Activated CD4-positive, alpha-beta T cell treated with anti-CD3 and anti-CD28 coated beads, Interleukin-2, amount 50 U/mL, for 16 hours (primary cell): ENCODE data around the gene IL6R.
A peak's percentile ranks its signal among the peaks of the same experiment; 100 is the strongest.

Experiments
- DNase-seq: peaks from one replicate; pipeline ENCODE4 v3.0.0-alpha.2; 2020

The IL6R gene

DNA sequence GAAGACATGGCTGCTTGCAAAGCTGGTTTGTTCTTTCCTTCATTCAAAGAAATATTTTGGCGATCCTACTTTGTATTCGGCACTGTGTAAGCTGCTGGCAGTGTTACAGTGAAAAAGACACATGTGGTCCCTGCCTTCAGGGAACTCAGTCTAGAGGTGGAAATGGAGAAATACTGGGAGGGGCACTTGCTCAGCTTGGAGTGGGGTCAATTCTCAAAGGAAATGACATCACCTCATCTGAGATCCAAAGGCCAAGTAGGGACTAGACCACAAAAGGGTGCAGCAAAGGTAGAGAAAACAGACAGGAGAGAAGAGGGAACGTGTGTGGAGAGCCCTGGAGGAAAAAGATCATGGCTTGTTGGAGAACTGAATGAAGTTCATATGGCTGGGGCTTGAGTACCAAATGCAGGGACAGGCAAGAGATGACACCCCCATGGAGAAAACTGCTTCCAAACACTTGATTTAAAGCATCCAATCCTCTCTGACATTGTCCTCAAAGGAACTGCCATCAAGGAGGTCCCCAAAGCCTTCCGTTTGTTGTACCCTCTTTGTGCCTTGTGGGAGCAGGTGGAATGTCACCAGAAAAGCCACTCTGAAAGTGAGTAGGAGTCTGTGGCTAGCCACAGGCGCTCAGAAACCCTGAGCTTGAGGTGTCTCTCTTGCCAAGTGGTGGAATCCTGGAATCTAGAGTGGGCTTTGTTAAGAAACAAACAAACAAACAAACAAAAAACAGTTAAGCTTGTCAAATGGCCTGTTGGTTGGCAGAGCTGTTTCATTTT is 48.6 kb downstream of the IL6R start:
- DNase-seq: no peak

DNA sequence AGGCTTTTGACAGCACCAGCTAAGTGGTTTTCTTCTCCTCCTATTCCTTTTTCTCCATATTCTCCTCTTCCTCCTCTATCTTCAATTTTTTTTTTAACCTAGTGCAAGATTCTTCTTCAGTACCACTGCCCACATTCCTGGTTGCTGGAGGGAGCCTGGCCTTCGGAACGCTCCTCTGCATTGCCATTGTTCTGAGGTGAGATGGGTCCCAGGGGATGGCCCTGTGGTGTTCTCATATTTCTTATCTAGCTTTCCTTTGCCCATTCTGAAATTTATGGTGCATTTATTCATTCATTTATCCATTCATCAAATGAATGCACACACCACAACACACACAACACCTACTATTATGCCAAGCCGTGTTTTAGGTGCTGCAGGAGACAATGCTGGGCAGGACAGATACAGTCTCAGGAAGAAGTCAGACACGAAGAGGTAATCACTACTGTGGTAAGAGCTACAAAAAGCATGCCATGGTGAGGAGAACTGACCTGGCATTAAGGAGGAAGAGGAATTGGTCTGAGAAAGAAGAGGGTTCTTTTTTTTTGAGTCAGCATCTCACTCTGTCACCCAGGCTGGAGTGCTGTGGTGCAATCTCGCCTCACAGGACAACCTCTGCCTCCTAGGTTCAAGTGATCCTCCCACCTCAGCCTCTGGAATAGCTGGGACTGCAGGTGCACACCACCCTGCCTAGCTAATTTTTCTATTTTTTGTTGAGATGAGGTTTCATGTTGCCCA is 49.4 kb downstream of the IL6R start:
- DNase-seq: no peak

- no peak for DNase-seq
Observed at GRCh38 chr1:154456631-154457030, 51.5 kb downstream of the IL6R start.

GRCh38 chr1:154459080-154459479 is 53.9 kb downstream of the IL6R start:
- DNase-seq: no peak

GRCh38 chr1:154460695-154461260 is 55.6 kb downstream of the IL6R start:
- no peak for DNase-seq

GRCh38 chr1:154463512-154463990 is 58.4 kb downstream of the IL6R start:
- DNase-seq: peak; percentile 92

DNA sequence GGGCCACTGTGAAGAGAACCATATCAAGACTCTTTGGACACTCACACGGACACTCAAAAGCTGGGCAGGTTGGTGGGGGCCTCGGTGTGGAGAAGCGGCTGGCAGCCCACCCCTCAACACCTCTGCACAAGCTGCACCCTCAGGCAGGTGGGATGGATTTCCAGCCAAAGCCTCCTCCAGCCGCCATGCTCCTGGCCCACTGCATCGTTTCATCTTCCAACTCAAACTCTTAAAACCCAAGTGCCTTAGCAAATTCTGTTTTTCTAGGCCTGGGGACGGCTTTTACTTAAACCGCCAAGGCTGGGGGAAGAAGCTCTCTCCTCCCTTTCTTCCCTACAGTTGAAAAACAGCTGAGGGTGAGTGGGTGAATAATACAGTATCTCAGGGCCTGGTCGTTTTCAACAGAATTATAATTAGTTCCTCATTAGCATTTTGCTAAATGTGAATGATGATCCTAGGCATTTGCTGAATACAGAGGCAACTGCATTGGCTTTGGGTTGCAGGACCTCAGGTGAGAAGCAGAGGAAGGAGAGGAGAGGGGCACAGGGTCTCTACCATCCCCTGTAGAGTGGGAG is 60.6 kb downstream of the IL6R start:
- DNase-seq: no peak

DNA sequence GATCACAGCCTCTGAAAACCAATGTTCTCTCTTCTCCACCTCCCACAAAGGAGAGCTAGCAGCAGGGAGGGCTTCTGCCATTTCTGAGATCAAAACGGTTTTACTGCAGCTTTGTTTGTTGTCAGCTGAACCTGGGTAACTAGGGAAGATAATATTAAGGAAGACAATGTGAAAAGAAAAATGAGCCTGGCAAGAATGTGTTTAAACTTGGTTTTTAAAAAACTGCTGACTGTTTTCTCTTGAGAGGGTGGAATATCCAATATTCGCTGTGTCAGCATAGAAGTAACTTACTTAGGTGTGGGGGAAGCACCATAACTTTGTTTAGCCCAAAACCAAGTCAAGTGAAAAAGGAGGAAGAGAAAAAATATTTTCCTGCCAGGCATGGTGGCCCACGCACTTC is 61.1 kb downstream of the IL6R start:
- DNase-seq: no peak

GRCh38 chr1:154466921-154467417 is 61.8 kb downstream of the IL6R start:
- DNase-seq: peak; percentile 35

DNA sequence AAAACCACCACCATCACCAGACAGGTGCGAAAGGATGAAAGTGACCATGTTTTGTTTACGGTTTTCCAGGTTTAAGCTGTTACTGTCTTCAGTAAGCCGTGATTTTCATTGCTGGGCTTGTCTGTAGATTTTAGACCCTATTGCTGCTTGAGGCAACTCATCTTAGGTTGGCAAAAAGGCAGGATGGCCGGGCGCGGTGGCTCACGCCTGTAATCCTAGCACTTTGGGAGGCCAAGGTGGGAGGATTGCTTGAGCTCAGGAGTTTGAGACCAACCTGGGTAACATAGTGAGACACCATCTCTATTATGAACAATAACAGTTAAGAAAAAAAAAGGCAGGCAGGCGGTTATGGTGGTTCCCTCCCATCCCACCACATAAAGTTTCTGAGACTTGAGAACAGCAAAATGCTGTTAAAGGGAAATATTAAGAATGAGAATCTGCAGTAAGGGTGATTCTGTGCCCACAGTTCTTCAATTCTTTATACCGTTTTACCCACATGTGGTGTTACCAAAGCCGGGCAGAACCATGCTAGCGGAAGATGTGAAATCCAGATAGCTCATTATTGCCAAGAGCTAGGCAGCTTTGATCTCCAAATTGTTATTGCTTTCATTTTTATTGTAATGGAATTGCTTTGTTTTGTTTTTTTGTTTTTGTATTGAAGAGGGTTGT is 62.4 kb downstream of the IL6R start:
- peak; percentile 67 for DNase-seq

DNA sequence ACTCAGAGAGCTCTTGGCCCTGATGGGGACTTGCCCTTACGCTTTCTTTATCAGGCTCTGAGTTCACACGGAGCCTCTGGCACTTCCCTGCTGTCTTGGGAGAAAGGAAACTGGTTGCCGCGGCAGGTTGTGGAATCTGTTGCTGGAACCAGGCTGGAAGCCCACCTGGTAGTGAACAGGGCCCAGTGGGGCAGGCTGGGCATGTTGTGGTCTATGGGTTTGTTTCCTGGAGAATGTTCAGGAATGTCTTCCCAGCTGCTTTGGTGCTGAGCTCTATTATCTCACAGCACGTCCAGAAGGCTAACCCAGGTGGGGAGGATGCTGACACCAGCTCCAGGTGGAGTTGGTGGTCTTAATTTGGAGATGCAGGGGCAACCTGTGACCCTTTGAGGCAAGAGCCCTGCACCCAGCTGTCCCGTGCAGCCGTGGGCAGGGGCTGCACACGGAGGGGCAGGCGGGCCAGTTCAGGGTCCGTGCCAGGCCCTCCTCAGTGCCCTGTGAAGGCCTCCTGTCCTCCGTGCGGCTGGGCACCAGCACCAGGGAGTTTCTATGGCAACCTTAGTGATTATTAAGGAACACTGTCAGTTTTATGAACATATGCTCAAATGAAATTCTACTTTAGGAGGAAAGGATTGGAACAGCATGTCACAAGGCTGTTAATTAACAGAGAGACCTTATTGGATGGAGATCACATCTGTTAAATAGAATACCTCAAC is 63.5 kb downstream of the IL6R start:
- no peak for DNase-seq

GRCh38 chr1:154469844-154470560 is 64.9 kb downstream of the IL6R start:
- DNase-seq: no peak

GRCh38 chr1:154471304-154471703 is 66.2 kb downstream of the IL6R start:
- DNase-seq: no peak

- no peak for DNase-seq
Observed at GRCh38 chr1:154474802-154475201, 69.7 kb downstream of the IL6R start.

GRCh38 chr1:154476791-154477190 is 71.6 kb downstream of the IL6R start:
- no peak for DNase-seq

GRCh38 chr1:154478013-154478412 is 72.9 kb downstream of the IL6R start:
- DNase-seq: no peak

DNA sequence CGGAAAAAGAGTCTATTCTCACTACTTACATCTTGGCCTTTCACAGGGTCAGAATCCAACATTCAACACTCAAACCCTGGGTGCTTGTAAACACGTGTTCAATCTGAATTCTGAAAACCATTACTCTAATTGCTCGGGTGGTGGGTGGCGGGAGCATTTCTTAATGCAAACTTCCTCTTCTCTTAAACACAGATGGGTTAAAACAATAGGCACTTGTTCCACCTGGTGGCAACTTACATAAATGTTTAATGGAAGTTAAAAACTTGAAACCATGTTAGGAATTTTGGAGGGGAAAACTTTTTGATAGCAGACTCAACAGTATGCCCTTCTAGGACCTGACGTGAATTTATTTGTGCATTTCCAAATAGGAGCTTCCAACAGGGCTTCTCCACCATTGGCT is 73.5 kb downstream of the IL6R start:
- peak; percentile 29 for DNase-seq

- peak; percentile 84 for DNase-seq
Observed at GRCh38 chr1:154479764-154480421, 74.8 kb downstream of the IL6R start.

DNA sequence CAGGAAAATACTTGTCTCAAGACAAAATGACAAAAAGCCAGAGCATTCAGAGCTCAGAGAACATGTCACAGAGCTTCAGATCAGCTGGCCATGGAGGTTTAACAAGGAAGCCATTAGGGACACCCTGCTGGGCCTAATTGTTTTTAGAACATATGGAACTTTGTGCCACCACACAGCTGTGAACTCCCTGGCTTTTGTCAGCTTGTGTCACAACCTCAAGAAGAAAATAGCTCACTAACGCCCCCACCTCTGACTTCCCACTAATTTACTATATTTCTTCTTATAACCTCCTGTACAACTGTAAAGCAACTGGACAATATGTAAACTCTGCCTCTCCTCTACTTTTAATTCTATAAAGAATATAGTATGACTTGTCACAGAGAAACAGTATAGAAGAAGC is 75.9 kb downstream of the IL6R start:
- DNase-seq: no peak

GRCh38 chr1:154483941-154484803 is 79.0 kb downstream of the IL6R start:
- no peak for DNase-seq
